HFF-Myc (cell line): ENCODE results near the gene CPLX1.

ENCODE experiments used
- DNase-seq: peaks from one replicate; pipeline ENCODE4 v3.0.0-alpha.2; 2011; ENCODE audit warnings: low read depth; ENCODE audit errors: extremely low read depth
- H3K4me3 ChIP-seq: replicated peaks from 2 replicates; pipeline ENCODE4 v1.5.1; 2011; ENCODE audit warnings: low read depth, mild to moderate bottlenecking, control low read depth, low read length
- TF ChIP-seq, protein P1 (sequence below): IDR thresholded peaks from 2 replicates; pipeline ENCODE4 v1.5.1; 2012; ENCODE audit warnings: mild to moderate bottlenecking, low read depth, low read length, control low read depth; ENCODE audit errors: missing control alignments

The CPLX1 gene

DNA sequence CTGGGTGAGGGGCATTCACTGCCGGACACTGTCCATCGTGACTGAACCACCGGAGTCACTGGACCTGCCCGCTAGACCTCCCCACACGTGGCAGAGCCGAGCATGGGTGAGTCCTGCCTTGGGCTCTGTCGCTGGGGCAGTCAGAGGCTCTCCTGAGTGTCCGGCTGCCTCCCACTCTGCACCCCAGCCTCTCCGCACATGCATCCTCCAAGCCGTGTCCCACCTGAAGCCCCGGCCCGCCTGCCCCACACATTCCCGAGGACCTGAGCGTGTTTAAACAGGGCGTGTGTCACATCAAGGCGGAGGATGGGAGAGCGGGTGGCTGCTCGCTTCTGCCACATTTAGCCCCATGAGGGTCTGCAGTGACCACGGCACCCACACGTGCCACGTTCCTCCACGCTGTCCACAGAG lies 4.7 kb downstream of the CPLX1 start:
- no peak for DNase-seq
- H3K4me3 ChIP-seq = no peak overlapping the region
- TF ChIP-seq, protein P1, sequence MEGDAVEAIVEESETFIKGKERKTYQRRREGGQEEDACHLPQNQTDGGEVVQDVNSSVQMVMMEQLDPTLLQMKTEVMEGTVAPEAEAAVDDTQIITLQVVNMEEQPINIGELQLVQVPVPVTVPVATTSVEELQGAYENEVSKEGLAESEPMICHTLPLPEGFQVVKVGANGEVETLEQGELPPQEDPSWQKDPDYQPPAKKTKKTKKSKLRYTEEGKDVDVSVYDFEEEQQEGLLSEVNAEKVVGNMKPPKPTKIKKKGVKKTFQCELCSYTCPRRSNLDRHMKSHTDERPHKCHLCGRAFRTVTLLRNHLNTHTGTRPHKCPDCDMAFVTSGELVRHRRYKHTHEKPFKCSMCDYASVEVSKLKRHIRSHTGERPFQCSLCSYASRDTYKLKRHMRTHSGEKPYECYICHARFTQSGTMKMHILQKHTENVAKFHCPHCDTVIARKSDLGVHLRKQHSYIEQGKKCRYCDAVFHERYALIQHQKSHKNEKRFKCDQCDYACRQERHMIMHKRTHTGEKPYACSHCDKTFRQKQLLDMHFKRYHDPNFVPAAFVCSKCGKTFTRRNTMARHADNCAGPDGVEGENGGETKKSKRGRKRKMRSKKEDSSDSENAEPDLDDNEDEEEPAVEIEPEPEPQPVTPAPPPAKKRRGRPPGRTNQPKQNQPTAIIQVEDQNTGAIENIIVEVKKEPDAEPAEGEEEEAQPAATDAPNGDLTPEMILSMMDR = no peak

DNA sequence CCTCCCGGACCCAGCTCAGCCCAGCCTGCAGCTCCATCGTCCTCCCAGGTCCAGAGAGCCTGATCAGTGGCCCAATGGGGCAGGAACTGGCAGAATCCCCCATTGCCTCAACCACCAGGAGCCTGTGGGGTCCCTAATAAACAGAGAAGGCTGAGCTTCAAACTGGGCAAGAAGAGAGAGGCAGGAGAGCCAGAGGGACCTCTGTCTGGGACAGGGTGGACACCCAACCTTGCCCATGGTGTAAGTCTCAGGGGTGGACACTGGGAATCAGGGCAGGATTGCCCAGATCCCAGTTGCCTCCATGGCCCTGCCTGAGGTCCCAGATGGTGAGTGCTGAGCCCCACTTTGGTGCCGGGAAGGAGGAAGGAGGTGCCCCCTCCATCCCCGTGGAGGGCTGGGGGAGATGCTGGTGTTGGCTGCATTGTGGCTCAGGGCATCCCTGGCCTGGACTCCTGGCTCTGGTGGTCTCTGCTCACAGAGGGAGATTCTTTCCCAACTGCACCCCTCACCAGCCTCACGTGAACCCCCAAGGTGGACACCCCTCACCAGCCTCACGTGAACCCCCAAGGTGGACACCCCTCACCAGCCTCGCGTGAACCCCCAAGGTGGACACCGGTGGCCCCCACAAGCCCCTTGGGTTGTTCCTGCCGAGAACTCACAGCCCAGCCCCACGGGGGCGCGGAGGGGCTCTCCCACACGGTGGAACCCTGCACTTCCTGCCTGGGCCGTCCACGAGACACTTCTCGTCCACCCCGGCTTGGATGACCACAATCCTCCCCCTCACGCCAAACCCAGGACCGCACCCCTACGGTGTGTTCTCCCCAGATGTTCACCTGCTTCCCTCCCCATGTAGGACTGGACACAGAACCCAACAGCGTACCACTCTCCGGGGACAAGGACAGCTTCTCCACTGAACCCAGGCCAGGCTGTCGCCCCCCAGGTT lies 5.4 kb downstream of the CPLX1 start:
- TF ChIP-seq, protein P1 = no peak
- DNase-seq = no peak
- no peak overlapping the region for H3K4me3 ChIP-seq

DNA sequence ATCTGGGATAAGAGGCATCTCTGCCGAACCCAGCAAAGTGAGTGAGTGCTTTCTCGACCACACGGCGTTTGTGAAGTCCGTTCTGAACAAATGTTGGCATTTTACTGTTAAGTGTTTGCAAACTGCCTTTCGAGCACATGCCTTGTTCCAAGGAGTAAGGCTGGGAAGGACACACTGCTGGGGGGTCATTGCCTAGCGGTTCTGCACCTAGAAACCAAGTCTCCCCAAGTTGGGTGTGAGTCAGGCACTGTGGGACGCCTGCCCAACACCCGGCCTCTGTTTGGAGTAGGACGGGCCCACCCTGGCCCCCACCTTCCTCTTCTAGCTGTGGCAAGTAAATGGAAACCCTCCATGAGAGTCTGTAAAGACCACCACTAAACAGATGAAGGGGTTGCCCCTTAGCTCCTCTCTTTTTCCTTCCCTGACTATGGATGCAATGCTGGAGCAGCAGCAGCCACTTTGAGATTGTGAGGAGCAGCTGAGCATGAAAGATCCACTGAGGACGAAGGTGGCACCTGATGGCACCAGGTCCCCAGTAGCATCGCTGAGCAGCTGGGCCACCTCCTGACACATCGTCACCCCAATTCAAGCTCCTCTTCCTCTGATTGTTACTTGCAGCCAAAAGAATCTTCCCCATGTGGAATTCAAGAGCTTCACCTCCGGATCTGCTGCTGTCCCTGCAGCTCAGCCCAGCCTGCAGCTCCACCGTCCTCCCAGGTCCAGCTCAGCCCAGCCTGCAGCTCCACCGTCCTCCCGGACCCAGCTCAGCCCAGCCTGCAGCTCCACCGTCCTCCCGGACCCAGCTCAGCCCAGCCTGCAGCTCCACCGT lies 6.3 kb downstream of the CPLX1 start:
- DNase-seq = no peak
- TF ChIP-seq, protein P1 = no peak

DNA sequence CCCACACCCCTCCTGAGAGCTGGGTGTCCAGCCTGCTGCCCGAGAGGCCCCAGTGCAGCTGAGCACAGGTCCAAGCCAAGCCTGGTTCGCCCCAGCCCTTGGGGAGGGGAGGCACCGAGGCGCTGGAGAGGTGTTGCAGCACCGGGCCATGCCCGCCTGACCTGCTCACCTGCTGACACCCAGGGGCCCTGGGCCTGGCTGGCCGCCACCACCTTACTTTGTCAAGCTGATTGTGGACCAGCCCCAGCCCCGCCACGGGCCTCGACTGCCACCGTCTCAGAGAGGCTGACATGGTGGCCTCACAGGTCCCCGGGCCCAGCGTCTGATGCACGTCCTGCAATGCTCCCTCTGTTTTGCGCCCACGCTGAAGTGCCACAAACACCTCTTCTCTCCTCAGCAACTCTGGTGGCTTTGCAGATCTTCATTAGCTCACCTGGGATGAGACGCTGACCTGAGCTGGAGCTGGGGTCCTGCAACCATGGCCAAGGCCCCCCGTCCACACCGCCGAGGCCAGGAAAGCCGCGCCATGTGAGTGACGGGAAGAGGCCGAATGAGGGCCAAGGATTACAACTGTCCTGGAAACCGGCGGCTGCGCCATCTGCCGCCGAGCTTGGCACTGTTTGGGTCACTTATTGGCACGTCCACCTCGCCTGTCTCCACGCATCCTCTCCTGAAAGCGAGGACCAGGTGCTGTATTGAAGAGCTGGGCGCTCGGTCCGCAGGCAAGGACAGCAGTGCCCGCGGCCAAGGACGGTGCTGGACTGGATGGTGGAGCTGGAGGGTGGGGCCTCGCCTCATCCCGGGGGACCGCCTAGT lies 7.6 kb downstream of the CPLX1 start:
- no peak for DNase-seq
- no peak overlapping the region for H3K4me3 ChIP-seq
- TF ChIP-seq, protein P1 = no peak

More for the DNA sequence above, 6.3 kb downstream of the CPLX1 start:
- no peak overlapping the region for H3K4me3 ChIP-seq

DNA sequence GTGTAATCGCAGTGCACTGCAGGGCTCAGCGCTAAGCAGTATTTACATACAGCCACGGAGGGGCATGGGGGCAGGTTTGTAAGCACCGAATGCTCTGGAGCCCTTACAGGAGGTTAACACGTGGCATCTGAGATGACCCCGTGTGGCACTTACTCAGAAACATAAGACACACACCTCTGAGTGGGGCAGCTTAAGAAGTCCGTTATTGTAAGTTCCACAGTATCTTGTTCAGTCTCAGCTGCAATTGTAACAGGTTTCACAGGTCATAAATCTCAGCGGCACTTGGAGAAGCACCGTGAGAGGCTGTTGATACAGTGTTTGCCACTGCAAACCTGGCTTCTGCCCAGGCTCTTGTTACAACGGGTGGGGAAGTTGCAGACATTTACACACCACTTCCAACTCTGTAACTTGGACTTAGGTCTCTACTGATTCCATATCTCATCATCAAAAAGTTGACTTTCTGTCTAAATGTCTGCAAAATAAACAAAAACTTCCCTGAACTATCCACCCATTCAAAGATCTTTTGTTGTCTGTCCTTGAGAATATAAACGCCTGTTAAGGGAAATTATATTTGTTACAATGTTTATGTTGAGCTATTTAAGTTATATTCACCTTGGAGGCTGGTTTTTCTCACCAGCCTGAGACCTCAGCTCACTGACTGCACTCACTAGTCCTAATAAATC lies 10.3 kb downstream of the CPLX1 start:
- TF ChIP-seq, protein P1 = no peak
- no peak for DNase-seq
- no peak overlapping the region for H3K4me3 ChIP-seq
